ENCODE measurements around the gene PLA2G15. TPM values are rescaled to one million over a fixed set of nuclear protein-coding genes. Genes with fewer than 3 reads are reported as not detected.

PLA2G15 gene
- total RNA-seq, 1 experiment from 2014 or later: 16.9 TPM

- Mint-ChIP-seq H3K27ac (ENCODE audit: unreplicated experiment) (no peak overlapping the region), H3K4me1 (ENCODE audit: low read depth, unreplicated experiment) (peaks cover 7% of the 10 kb centered on the region), H3K27me3 (ENCODE audit: unreplicated experiment) (no peaks in the 10 kb centered on the region), H3K9me3 (ENCODE audit: low read depth, unreplicated experiment) (no peaks in the 10 kb centered on the region), H3K36me3 (ENCODE audit: insufficient read depth, unreplicated experiment) (peaks cover 3% of the 10 kb centered on the region), H3K4me3 (ENCODE audit: low read depth, unreplicated experiment) (no peak overlapping the region)
- BruUV-seq (replicated peaks): no TSS peak
- CTCF ChIA-PET: no interaction called here
- DNase-seq: no peak
- intact Hi-C loops (cut with micrococcal nuclease; ENCODE audit: unreplicated experiment): no loop called here
- TF ChIP-seq CTCF (IDR thresholded peaks at IDR 0.05; ENCODE audit: unreplicated experiment): no peak
Measured at GRCh38 chr16:68273896-68274295, 28.7 kb downstream of the PLA2G15 start.

GRCh38 chr16:68274441-68274840 lies 29.3 kb downstream of the PLA2G15 start:
- BruUV-seq (replicated peaks): no TSS peak
- H3K27ac Mint-ChIP-seq (ENCODE audit: unreplicated experiment): no peak overlapping the region
- peaks cover 1% of the 10 kb centered on the region for H3K4me1 Mint-ChIP-seq (ENCODE audit: low read depth, unreplicated experiment)
- CTCF ChIA-PET: no interaction called here
- no peak overlapping the region for H3K4me3 Mint-ChIP-seq (ENCODE audit: low read depth, unreplicated experiment)
- TF ChIP-seq CTCF (IDR thresholded peaks at IDR 0.05; ENCODE audit: unreplicated experiment): no peak
- no peaks in the 10 kb centered on the region for H3K27me3 Mint-ChIP-seq (ENCODE audit: unreplicated experiment)
- H3K36me3 Mint-ChIP-seq (ENCODE audit: insufficient read depth, unreplicated experiment): no peaks in the 10 kb centered on the region
- intact Hi-C loops (cut with micrococcal nuclease; ENCODE audit: unreplicated experiment): no loop called here
- no peak for DNase-seq
- no peaks in the 10 kb centered on the region for H3K9me3 Mint-ChIP-seq (ENCODE audit: low read depth, unreplicated experiment)

GRCh38 chr16:68275611-68276191 lies 30.5 kb downstream of the PLA2G15 start:
- no TSS peak for BruUV-seq (replicated peaks)
- no peak overlapping the region for H3K27ac Mint-ChIP-seq (ENCODE audit: unreplicated experiment)
- CTCF ChIA-PET: no interaction called here
- H3K27me3 Mint-ChIP-seq (ENCODE audit: unreplicated experiment): no peaks in the 10 kb centered on the region
- DNase-seq: no peak
- intact Hi-C loops (cut with micrococcal nuclease; ENCODE audit: unreplicated experiment): no loop called here
- H3K36me3 Mint-ChIP-seq (ENCODE audit: insufficient read depth, unreplicated experiment): no peaks in the 10 kb centered on the region
- H3K4me1 Mint-ChIP-seq (ENCODE audit: low read depth, unreplicated experiment): no peaks in the 10 kb centered on the region
- TF ChIP-seq CTCF (IDR thresholded peaks at IDR 0.05; ENCODE audit: unreplicated experiment): no peak
- no peak overlapping the region for H3K4me3 Mint-ChIP-seq (ENCODE audit: low read depth, unreplicated experiment)
- no peaks in the 10 kb centered on the region for H3K9me3 Mint-ChIP-seq (ENCODE audit: low read depth, unreplicated experiment)

- CTCF ChIA-PET: no interaction called here
- Mint-ChIP-seq H3K27ac (ENCODE audit: unreplicated experiment) (no peak overlapping the region), H3K9me3 (ENCODE audit: low read depth, unreplicated experiment) (no peaks in the 10 kb centered on the region), H3K36me3 (ENCODE audit: insufficient read depth, unreplicated experiment) (peaks cover 1% of the 10 kb centered on the region), H3K4me3 (ENCODE audit: low read depth, unreplicated experiment) (no peak overlapping the region), H3K27me3 (ENCODE audit: unreplicated experiment) (no peaks in the 10 kb centered on the region), H3K4me1 (ENCODE audit: low read depth, unreplicated experiment) (no peaks in the 10 kb centered on the region)
- TF ChIP-seq CTCF (IDR thresholded peaks at IDR 0.05; ENCODE audit: unreplicated experiment): no peak
- no peak for DNase-seq
- BruUV-seq (replicated peaks): no TSS peak
- intact Hi-C loops (cut with micrococcal nuclease; ENCODE audit: unreplicated experiment): no loop called here
Measured at GRCh38 chr16:68276223-68276622, 31.1 kb downstream of the PLA2G15 start.
